Measurements from ENCODE around the gene PRIMA1.

Gene PRIMA1

DNA sequence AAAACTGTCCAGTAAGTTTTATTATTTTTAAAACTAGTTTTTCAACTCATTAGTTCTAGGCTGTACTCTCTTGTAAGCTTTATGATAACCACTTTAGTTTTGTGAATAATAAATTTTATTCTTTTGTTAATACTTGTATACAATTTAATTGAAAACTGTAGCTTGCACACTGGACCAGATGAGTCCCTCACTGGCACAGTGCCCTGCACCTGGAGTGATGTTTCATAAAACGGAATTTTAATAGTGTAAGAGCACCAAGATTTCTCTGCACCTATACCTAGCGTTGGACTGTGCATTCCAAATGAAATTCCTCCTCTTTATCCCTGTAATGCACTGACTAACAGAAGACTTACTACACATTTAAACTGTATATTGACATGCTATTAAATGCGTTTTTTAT, 80.8 kb downstream of the PRIMA1 start:
- Histone ChIP-seq H3K27ac (ENCODE audit: low read depth, low read length) (no peak overlapping the region), H3F3A (ENCODE audit: control insufficient read depth, insufficient read depth) (no peaks in the 10 kb centered on the region), H3K9me3 (ENCODE audit: control insufficient read depth, insufficient read depth, low read length) (no peaks in the 10 kb centered on the region), H3K4me2 (ENCODE audit: low read length) (no peak overlapping the region), H3K79me2 (ENCODE audit: control insufficient read depth, low read length) (no peaks in the 10 kb centered on the region), H3K9me2 (replicated peaks; ENCODE audit: control insufficient read depth, low read length) (no peaks in the 10 kb centered on the region), H3K36me3 (ENCODE audit: control insufficient read depth, low read length) (no peaks in the 10 kb centered on the region), H3K27me3 (ENCODE audit: control insufficient read depth, low read length) (0 out of 2 replicates have a peak, but pooled peaks cover 3% of the 10 kb centered on the region), H3K4me3 (ENCODE audit: low read length) (no peak overlapping the region), H3K4me1 (ENCODE audit: control insufficient read depth, low read length) (no peaks in the 10 kb centered on the region), H4K20me1 (ENCODE audit: control insufficient read depth, insufficient read depth, low read depth, low read length) (no peaks in the 10 kb centered on the region)
- TF ChIP-seq, protein P1, sequence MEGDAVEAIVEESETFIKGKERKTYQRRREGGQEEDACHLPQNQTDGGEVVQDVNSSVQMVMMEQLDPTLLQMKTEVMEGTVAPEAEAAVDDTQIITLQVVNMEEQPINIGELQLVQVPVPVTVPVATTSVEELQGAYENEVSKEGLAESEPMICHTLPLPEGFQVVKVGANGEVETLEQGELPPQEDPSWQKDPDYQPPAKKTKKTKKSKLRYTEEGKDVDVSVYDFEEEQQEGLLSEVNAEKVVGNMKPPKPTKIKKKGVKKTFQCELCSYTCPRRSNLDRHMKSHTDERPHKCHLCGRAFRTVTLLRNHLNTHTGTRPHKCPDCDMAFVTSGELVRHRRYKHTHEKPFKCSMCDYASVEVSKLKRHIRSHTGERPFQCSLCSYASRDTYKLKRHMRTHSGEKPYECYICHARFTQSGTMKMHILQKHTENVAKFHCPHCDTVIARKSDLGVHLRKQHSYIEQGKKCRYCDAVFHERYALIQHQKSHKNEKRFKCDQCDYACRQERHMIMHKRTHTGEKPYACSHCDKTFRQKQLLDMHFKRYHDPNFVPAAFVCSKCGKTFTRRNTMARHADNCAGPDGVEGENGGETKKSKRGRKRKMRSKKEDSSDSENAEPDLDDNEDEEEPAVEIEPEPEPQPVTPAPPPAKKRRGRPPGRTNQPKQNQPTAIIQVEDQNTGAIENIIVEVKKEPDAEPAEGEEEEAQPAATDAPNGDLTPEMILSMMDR (IDR thresholded peaks at IDR 0.05; ENCODE audit: low read depth, low read length, poor library complexity, severe bottlenecking), result no peak
- no peak for TF ChIP-seq EZH2phosphoT487 (IDR thresholded peaks at IDR 0.05; ENCODE audit: borderline replicate concordance, low read length)

DNA sequence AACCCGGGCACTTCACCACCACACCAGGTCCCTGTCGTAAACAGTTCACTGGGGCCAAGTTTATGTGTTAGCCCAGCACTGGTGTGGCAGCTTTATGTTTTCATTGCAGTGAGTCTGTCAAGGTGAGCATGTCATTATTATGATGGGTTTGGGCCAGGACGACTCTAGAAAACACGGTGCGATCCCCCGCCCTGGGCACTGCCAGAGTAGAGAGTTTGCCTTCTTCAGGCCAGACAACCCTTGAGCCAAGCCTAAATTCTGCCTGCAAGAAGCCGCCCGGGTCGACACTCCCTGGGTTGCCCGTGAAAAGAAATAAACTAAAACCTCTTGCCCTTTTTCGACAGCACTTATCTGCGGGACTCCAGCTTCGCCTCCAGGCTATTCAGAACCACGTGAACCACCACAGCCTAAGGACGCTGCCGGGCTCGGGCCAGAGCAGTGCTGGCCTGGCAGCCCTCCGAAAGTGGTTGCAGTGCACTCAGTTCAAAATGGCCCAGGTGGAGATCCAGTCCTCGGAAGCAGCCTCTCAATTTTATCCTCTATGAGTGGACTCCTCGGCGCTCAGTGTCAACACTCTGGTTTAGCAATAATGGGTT, 81.8 kb downstream of the PRIMA1 start:
- H3K4me3 ChIP-seq (ENCODE audit: low read length), result no peak overlapping the region
- no peaks in the 10 kb centered on the region for H4K20me1 ChIP-seq (ENCODE audit: control insufficient read depth, insufficient read depth, low read depth, low read length)
- H3F3A ChIP-seq (ENCODE audit: control insufficient read depth, insufficient read depth), result no peaks in the 10 kb centered on the region
- H3K27me3 ChIP-seq (ENCODE audit: control insufficient read depth, low read length), result 0 out of 2 replicates have a peak, but pooled peaks cover 3% of the 10 kb centered on the region
- H3K79me2 ChIP-seq (ENCODE audit: control insufficient read depth, low read length), result no peaks in the 10 kb centered on the region
- no peaks in the 10 kb centered on the region for H3K4me1 ChIP-seq (ENCODE audit: control insufficient read depth, low read length)
- H3K36me3 ChIP-seq (ENCODE audit: control insufficient read depth, low read length), result no peaks in the 10 kb centered on the region
- H3K9me2 ChIP-seq (replicated peaks; ENCODE audit: control insufficient read depth, low read length), result no peaks in the 10 kb centered on the region
- TF ChIP-seq EZH2phosphoT487 (IDR thresholded peaks at IDR 0.05; ENCODE audit: borderline replicate concordance, low read length), result no peak
- TF ChIP-seq, protein P1 (IDR thresholded peaks at IDR 0.05; ENCODE audit: low read depth, low read length, poor library complexity, severe bottlenecking), result no peak
- H3K9me3 ChIP-seq (ENCODE audit: control insufficient read depth, insufficient read depth, low read length), result no peaks in the 10 kb centered on the region
- no peak overlapping the region for H3K27ac ChIP-seq (ENCODE audit: low read depth, low read length)
- no peak overlapping the region for H3K4me2 ChIP-seq (ENCODE audit: low read length)

DNA sequence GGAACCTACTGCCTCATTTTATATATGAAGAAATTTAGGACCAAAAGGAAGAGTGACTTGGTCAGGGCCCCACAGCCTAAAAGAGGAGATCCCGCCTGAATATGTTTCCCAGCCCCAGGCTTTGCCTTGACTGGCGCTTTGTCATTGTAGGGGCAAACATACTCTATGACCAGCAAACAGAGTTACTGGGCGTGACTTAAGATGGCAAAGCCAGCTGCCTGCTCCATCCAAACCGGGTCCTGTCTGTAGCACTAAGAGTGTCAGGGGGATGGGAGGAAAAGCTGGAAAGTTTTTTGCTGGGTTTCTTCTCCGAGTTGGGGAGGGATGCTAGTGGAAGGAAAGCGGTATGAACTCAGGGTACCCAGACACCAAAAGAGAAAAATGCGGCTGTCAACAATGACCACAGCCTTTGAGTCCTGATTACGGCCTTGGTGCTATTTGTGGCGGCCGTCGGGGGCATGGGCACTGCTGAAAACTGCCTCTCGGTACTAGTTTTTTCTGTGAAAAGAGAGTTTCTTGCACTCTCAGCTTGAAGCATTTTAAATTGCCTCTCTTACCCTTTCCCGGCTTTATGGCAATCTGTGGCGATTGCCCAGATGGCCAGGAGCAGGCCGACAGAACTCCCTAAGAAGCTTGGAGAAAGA, 82.7 kb downstream of the PRIMA1 start:
- Histone ChIP-seq H3K27ac (ENCODE audit: low read depth, low read length) (no peak overlapping the region), H3K4me3 (ENCODE audit: low read length) (no peak overlapping the region), H4K20me1 (ENCODE audit: control insufficient read depth, insufficient read depth, low read depth, low read length) (no peaks in the 10 kb centered on the region), H3K9me3 (ENCODE audit: control insufficient read depth, insufficient read depth, low read length) (no peaks in the 10 kb centered on the region), H3K4me1 (ENCODE audit: control insufficient read depth, low read length) (no peaks in the 10 kb centered on the region), H3K9me2 (replicated peaks; ENCODE audit: control insufficient read depth, low read length) (no peaks in the 10 kb centered on the region), H3K36me3 (ENCODE audit: control insufficient read depth, low read length) (no peaks in the 10 kb centered on the region), H3K79me2 (ENCODE audit: control insufficient read depth, low read length) (no peaks in the 10 kb centered on the region), H3K27me3 (ENCODE audit: control insufficient read depth, low read length) (peaks cover 3% of the 10 kb centered on the region; the same call in 1 of the 2 replicates), H3K4me2 (ENCODE audit: low read length) (no peak overlapping the region), H3F3A (ENCODE audit: control insufficient read depth, insufficient read depth) (no peaks in the 10 kb centered on the region)
- TF ChIP-seq, protein P1 (IDR thresholded peaks at IDR 0.05; ENCODE audit: low read depth, low read length, poor library complexity, severe bottlenecking), result no peak
- no peak for TF ChIP-seq EZH2phosphoT487 (IDR thresholded peaks at IDR 0.05; ENCODE audit: borderline replicate concordance, low read length)
